ENCODE measurements around the gene HBE1. TPM values are rescaled to one million over a fixed set of nuclear protein-coding genes. Genes with fewer than 3 reads are reported as not detected.

The HBE1 gene
- total RNA-seq, 1 donor from 2014 or later, result not detected

Other genes with a start within 250 kb of the HBE1 start
- not detected for gene OR52J3, start 223.4 kb downstream of the HBE1 start, total RNA-seq
- not detected for gene OR52E2, start 210.3 kb downstream of the HBE1 start, total RNA-seq
- not detected for gene OR52E1, start 200.4 kb downstream of the HBE1 start, total RNA-seq
- gene OR52A5, start 131.6 kb downstream of the HBE1 start, total RNA-seq, result not detected
- gene OR52A1, start 115.2 kb downstream of the HBE1 start, total RNA-seq, result not detected
- gene OR51V1, start 69.3 kb downstream of the HBE1 start, total RNA-seq, result not detected
- gene HBB, start 42.9 kb downstream of the HBE1 start, total RNA-seq, result 1,223 TPM
- 4.4 TPM for gene HBD, start 35.5 kb downstream of the HBE1 start, total RNA-seq
- not detected for gene HBG1, start 20.1 kb downstream of the HBE1 start, total RNA-seq
- gene HBG2, start 15.2 kb downstream of the HBE1 start, total RNA-seq, result 0.94 TPM
- gene OR51B4, start 32.0 kb upstream of the HBE1 start, total RNA-seq, result not detected
- gene OR51B2, start 54.4 kb upstream of the HBE1 start, total RNA-seq, result not detected
- gene OR51B5, start 73.6 kb upstream of the HBE1 start, total RNA-seq, result not detected
- not detected for gene OR51B6, start 81.6 kb upstream of the HBE1 start, total RNA-seq
- not detected for gene OR51M1, start 113.9 kb upstream of the HBE1 start, total RNA-seq
- not detected for gene OR51Q1, start 152.2 kb upstream of the HBE1 start, total RNA-seq
- gene OR51I1, start 171.6 kb upstream of the HBE1 start, total RNA-seq, result not detected
- gene OR51I2, start 179.4 kb upstream of the HBE1 start, total RNA-seq, result not detected
- gene OR52D1, start 218.7 kb upstream of the HBE1 start, total RNA-seq, result not detected
- gene UBQLN3, start 240.0 kb upstream of the HBE1 start, total RNA-seq, result not detected
- 0.11 TPM for gene UBQLNL, start 246.8 kb upstream of the HBE1 start, total RNA-seq